ENCODE measurements around the gene SHANK3. TPM values are rescaled to one million over a fixed set of nuclear protein-coding genes. Genes with fewer than 3 reads are reported as not detected.
A peak's percentile ranks its signal among the peaks of the same experiment; 100 is the strongest.

SHANK3 gene
- total and polyA plus RNA-seq, 2 donors (not counting 3 experiments of a cell fraction or from before 2014, with no cell fraction given) = 26.1 to 158 TPM

DNA sequence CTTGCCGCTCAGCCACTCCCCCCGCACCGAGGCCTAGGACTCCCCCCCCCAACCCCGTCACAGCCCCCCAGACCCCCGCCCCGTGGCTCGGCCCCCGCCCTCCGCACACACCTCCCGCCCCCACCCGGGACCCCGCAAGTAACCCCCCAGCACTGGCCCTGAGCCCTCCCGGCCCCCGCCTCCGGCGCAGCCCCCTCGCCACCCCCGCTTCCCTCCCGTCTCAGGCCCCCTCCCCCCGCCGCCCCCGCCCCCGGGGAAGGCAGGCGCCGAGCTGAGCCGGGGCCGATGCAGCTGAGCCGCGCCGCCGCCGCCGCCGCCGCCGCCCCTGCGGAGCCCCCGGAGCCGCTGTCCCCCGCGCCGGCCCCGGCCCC is 1.5 kb downstream of the SHANK3 start:
- intact Hi-C loops (cut with micrococcal nuclease) = loop anchor here (5.0 kb wide), 1 partner anchor 97 kb away; the partner anchor contains the start of gene CPT1B
- H3K27ac ChIP-seq (ENCODE audit: insufficient read depth, low read depth, low read length) = no peak overlapping the region
- POLR2A ChIA-PET = interaction anchor here (0.5 to 1.2 kb wide), 3 partner anchors 31 to 58 kb away, joined by 3 to 4 read pairs (median 4); partner anchors contain the start of gene ARSA
- no peaks in the 10 kb centered on the region for H4K20me1 ChIP-seq (replicated peaks; ENCODE audit: control insufficient read depth, extremely low read depth, insufficient read depth, low read length)
- FAIRE-seq = no peak
- dilution Hi-C loops (cut with MboI; ENCODE audit: extremely low pct_ligation_motif_present, low sequenced_read_pairs) = no loop called here
- H3K4me3 ChIP-seq (replicated peaks in 1 of 3; ENCODE audit: insufficient read depth in 1 of 3, low read depth in 1 of 3, low read length in 3 of 3) = peak overlapping the region in 1 of 3 experiments; percentile 74
- peaks cover 8 to 39% of the 10 kb centered on the region in 2 experiments for H3K36me3 ChIP-seq (ENCODE audit: control insufficient read depth in 2 of 2, extremely low read depth in 1 of 2, insufficient read depth in 2 of 2, low read length in 2 of 2)
- no peak for DNase-seq (ENCODE audit: low read depth, low spot score)
- TF ChIP-seq GATA2 (IDR thresholded peaks at IDR 0.05; ENCODE audit: insufficient read depth, insufficient read length, low read depth, low read length) (no peak), MYC (IDR thresholded peaks at IDR 0.05; ENCODE audit: low read depth, low read length) (no peak), EZH2 (IDR thresholded peaks at IDR 0.05; ENCODE audit: borderline replicate concordance, low read depth, low read length, severe bottlenecking) (no peak), FOS (IDR thresholded peaks at IDR 0.05; ENCODE audit: borderline replicate concordance, insufficient read depth, low read length) (no peak), POLR2AphosphoS5 (IDR thresholded peaks at IDR 0.05; ENCODE audit: insufficient read depth, low read depth, low read length) (no peak), JUN (IDR thresholded peaks at IDR 0.05; ENCODE audit: borderline replicate concordance, insufficient read depth, insufficient read length, low read depth) (no peak), POLR2A (IDR thresholded peaks at IDR 0.05; ENCODE audit: low read depth, low read length) (no peak)
- TF ChIP-seq, protein P1, sequence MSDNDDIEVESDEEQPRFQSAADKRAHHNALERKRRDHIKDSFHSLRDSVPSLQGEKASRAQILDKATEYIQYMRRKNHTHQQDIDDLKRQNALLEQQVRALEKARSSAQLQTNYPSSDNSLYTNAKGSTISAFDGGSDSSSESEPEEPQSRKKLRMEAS (IDR thresholded peaks at IDR 0.05; ENCODE audit: insufficient read depth, insufficient read length) = no peak
- TF ChIP-seq, protein P2, sequence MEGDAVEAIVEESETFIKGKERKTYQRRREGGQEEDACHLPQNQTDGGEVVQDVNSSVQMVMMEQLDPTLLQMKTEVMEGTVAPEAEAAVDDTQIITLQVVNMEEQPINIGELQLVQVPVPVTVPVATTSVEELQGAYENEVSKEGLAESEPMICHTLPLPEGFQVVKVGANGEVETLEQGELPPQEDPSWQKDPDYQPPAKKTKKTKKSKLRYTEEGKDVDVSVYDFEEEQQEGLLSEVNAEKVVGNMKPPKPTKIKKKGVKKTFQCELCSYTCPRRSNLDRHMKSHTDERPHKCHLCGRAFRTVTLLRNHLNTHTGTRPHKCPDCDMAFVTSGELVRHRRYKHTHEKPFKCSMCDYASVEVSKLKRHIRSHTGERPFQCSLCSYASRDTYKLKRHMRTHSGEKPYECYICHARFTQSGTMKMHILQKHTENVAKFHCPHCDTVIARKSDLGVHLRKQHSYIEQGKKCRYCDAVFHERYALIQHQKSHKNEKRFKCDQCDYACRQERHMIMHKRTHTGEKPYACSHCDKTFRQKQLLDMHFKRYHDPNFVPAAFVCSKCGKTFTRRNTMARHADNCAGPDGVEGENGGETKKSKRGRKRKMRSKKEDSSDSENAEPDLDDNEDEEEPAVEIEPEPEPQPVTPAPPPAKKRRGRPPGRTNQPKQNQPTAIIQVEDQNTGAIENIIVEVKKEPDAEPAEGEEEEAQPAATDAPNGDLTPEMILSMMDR (IDR thresholded peaks at IDR 0.05; ENCODE audit: extremely low read depth in 1 of 2, insufficient read depth in 1 of 2, low read depth in 1 of 2, low read length in 2 of 2) = no peak
- H3K4me2 ChIP-seq (ENCODE audit: insufficient read depth, low read length) = no peak overlapping the region
- no peaks in the 10 kb centered on the region for H3K9me1 ChIP-seq (replicated peaks; ENCODE audit: control insufficient read depth, extremely low read depth, insufficient read depth, low read length)
- H3K9me3 ChIP-seq (replicated peaks; ENCODE audit: control insufficient read depth, insufficient read depth, low read length) = no peaks in the 10 kb centered on the region
- H3K9ac ChIP-seq (replicated peaks; ENCODE audit: extremely low read depth, insufficient read depth, low read length) = no peak overlapping the region
- no TSS peak for BruUV-seq (replicated peaks)
- CTCF ChIA-PET = interaction anchor here (2.1 to 6.1 kb wide), 4 partner anchors 33 to 53 kb away, joined by 9 to 64 read pairs (median 16); partner anchors contain the start of gene ARSA
- H3K27me3 ChIP-seq (ENCODE audit: control insufficient read depth in 2 of 2, insufficient read depth in 2 of 2, low read length in 2 of 2) = no peaks in the 10 kb centered on the region
- H2AFZ ChIP-seq (ENCODE audit: low read depth, low read length) = no peak overlapping the region
- H3K79me2 ChIP-seq (ENCODE audit: control insufficient read depth, insufficient read depth, low read length) = peaks cover 55% of the 10 kb centered on the region
- H3K4me1 ChIP-seq (ENCODE audit: control insufficient read depth, extremely low read depth, insufficient read depth, low read length) = peaks cover 38% of the 10 kb centered on the region

All from endothelial cell of umbilical vein (primary cell).